Neural cell (in vitro differentiated cells): ENCODE results near the gene AKT3.

Experiments
- CTCF ChIP-seq: fragments of 450-650 bp; IDR thresholded peaks from 2 replicates; pipeline ENCODE4 v1.5.1; 2014; ENCODE audit warnings: antibody characterized with exemption, mild to moderate bottlenecking, moderate library complexity; ENCODE audit not compliant: poor library complexity, severe bottlenecking
- EP300 ChIP-seq: fragments of 450-650 bp; conservative IDR thresholded peaks from 2 replicates; pipeline ENCODE4 v1.6.1; 2014; ENCODE audit warnings: antibody characterized with exemption, mild to moderate bottlenecking, moderate library complexity; ENCODE audit not compliant: poor library complexity, severe bottlenecking
- EZH2 ChIP-seq: fragments of 200-600, 300-800 bp; shearing (Covaris generic), sonication (generic); IDR thresholded peaks from 2 replicates; pipeline ENCODE4 v1.6.1; 2014; ENCODE audit warnings: antibody characterized with exemption, low read length, borderline replicate concordance, mild to moderate bottlenecking; ENCODE audit not compliant: insufficient read depth, poor library complexity, severe bottlenecking
- MXI1 ChIP-seq: fragments of 450-650 bp; conservative IDR thresholded peaks from 2 replicates; pipeline ENCODE4 v1.6.1; 2014; ENCODE audit warnings: antibody characterized with exemption, mild to moderate bottlenecking; ENCODE audit not compliant: poor library complexity, severe bottlenecking
- TAF1 ChIP-seq: IDR thresholded peaks from 2 replicates; pipeline ENCODE4 v1.6.1; 2012; ENCODE audit warnings: low read depth

GRCh38 chr1:243716906-243717305 lies 133.1 kb downstream of the AKT3 start:
- TF ChIP-seq MXI1: no peak
- TF ChIP-seq EP300: no peak
- no peak for TF ChIP-seq CTCF
- TF ChIP-seq TAF1: no peak
- no peak for TF ChIP-seq EZH2
